Right lobe of liver (tissue), 6 donors: ENCODE data around the gene ZNF521. TPM values are rescaled to one million over a fixed set of nuclear protein-coding genes. Genes with fewer than 3 reads are reported as not detected.
A peak's percentile ranks its signal among the peaks of the same experiment; 100 is the strongest.

Source experiments
- ATAC-seq, 4 donors: fragments of 200-7000 bp; cut with Tn5 transposase; one replicate each; pipeline ENCODE4 v1.9.1; 2020; ENCODE audit warnings: mild to moderate bottlenecking in 4 of 4, moderate library complexity in 4 of 4
- DNase-seq, 3 donors: peaks; one replicate each; pipeline ENCODE4 v3.0.0-alpha.2; 2020
- H3K27ac ChIP-seq, 3 donors: fragments of 200-600 bp; one replicate each; pipeline ENCODE4 v1.8.0; 2022
- H3K27me3 ChIP-seq, 2 donors: fragments of 200-600 bp; one replicate each; pipeline ENCODE4 v1.8.0; 2022
- H3K36me3 ChIP-seq, 4 donors: fragments of 200-600 bp; sonication (generic) in 1 of 4; one replicate each; pipeline versions ENCODE4 v1.5.1 to v1.8.0; 2017 to 2022; ENCODE audit warnings: control low read depth in 1 of 4
- H3K4me1 ChIP-seq, 4 donors: fragments of 200-600 bp; sonication (generic) in 1 of 4; one replicate each; pipeline versions ENCODE4 v1.5.1 to v1.8.0; 2017 to 2022; ENCODE audit warnings: control low read depth in 1 of 4
- H3K4me3 ChIP-seq, 3 donors: fragments of 200-600 bp; one replicate each; pipeline ENCODE4 v1.8.0; 2022
- H3K9me3 ChIP-seq, 4 donors: fragments of 200-600 bp; sonication (generic) in 1 of 4; one replicate each; pipeline versions ENCODE4 v1.5.1 to v1.8.0; 2017 to 2022; ENCODE audit warnings: control low read depth in 1 of 4
- CTCF ChIP-seq, 4 donors: fragments of 200-600 bp in 3 of 4; fragments of 450-650 bp in 1 of 4; IDR thresholded peaks; one replicate each; pipeline versions ENCODE4 v1.5.1 to v1.8.0; 2016 to 2022; ENCODE audit warnings: antibody characterized with exemption in 4 of 4, mild to moderate bottlenecking in 2 of 4
- POLR2A ChIP-seq: fragments of 450-650 bp; IDR thresholded peaks from one replicate; pipeline ENCODE4 v1.6.1; 2017; ENCODE audit warnings: antibody characterized with exemption, mild to moderate bottlenecking
- WGBS: methylation state at CpG from one replicate; pipeline ENCODE4 v1.1.6; 2018; ENCODE audit warnings: low coverage, low lambda C conversion rate; ENCODE audit not compliant: insufficient coverage; ENCODE audit errors: missing lambda C conversion rate; 5-methylcytosine and 5-hydroxymethylcytosine counted together
- intact Hi-C, 2 donors: fragments of 100-400 bp; cut with DNase I; formaldehyde crosslinking; loops; one replicate each; pipeline versions ENCODE4 v1.11.2 to v1.14.1; 2022
- total RNA-seq, 6 experiments: library from RNA; depleted of rRNA in 2 of 6; stranded (reverse); fragments of >200 nt in 2 of 6; fragmentation: NEBNext Ultra II Directional in 3 of 6; extraction: Animal tissue kit (Norgen Biotek cat#: 25700) in 3 of 6; gene quantifications; one replicate each; pipeline versions ENCODE4 v1.1.0 to v1.2.4, GENCODE V29; 2016 to 2023
- donor health status: DM: no; HTN: yes; CAD: no.
- donor health status: DM: no; HTN: no; CAD: no.
- donor health status: DM: no; HTN: no; CAD: no.
- donor health status: DM: no; HTN: yes; CAD: no.
- donor health status: DM: no; HTN: yes; CAD: no.

Gene ZNF521
- total RNA-seq, 6 experiments from 2014 or later, result 0.31 to 2.9 (median 1.3) TPM

- Histone ChIP-seq H3K4me1 (no peaks in the 10 kb centered on the region), H3K4me3 (no peak overlapping the region), H3K36me3 (no peaks in the 10 kb centered on the region), H3K27me3 (peaks cover 0 to 8% of the 10 kb centered on the region in 2 donors), H3K27ac (no peak overlapping the region), H3K9me3 (peaks cover 0 to 3% (median 0%) of the 10 kb centered on the region in 4 donors)
- TF ChIP-seq POLR2A (no peak), CTCF (IDR thresholded peaks at IDR 0.05) (peak in 2 of 4 donors; percentile 4 to 8)
- no peak for ATAC-seq
- intact Hi-C loops, result no loop called here
- no peak for DNase-seq
Measured at GRCh38 chr18:25310045-25310444, 41.9 kb downstream of the ZNF521 start.

GRCh38 chr18:25308381-25308780 lies 43.6 kb downstream of the ZNF521 start:
- WGBS, result 50% methylated on average over 3 of the region's 3 CpGs
- TF ChIP-seq CTCF (IDR thresholded peaks at IDR 0.05) (no peak), POLR2A (no peak)
- intact Hi-C loops, result no loop called here
- ATAC-seq (no peak), DNase-seq (no peak)
- Histone ChIP-seq H3K27ac (no peak overlapping the region), H3K36me3 (no peaks in the 10 kb centered on the region), H3K4me3 (no peak overlapping the region), H3K4me1 (no peaks in the 10 kb centered on the region), H3K27me3 (no peaks in the 10 kb centered on the region), H3K9me3 (peaks cover 0 to 3% (median 0%) of the 10 kb centered on the region in 4 donors)

GRCh38 chr18:25307192-25307591 lies 44.8 kb downstream of the ZNF521 start:
- H3K36me3 ChIP-seq, result no peaks in the 10 kb centered on the region
- 67% methylated on average over 1 of the region's 1 CpG for WGBS
- H3K27ac ChIP-seq, result no peak overlapping the region
- H3K9me3 ChIP-seq, result peaks cover 0 to 3% (median 0%) of the 10 kb centered on the region in 4 donors
- intact Hi-C loops, result no loop called here
- ATAC-seq, result no peak
- DNase-seq, result no peak
- H3K4me1 ChIP-seq, result no peaks in the 10 kb centered on the region
- H3K4me3 ChIP-seq, result no peak overlapping the region
- TF ChIP-seq CTCF (IDR thresholded peaks at IDR 0.05), result no peak
- no peak for TF ChIP-seq POLR2A
- H3K27me3 ChIP-seq, result no peaks in the 10 kb centered on the region

- Histone ChIP-seq H3K4me1 (no peaks in the 10 kb centered on the region), H3K4me3 (no peak overlapping the region), H3K27ac (no peak overlapping the region), H3K36me3 (no peaks in the 10 kb centered on the region), H3K9me3 (peaks cover 0 to 3% (median 0%) of the 10 kb centered on the region in 4 donors), H3K27me3 (no peaks in the 10 kb centered on the region)
- TF ChIP-seq CTCF (IDR thresholded peaks at IDR 0.05), result no peak
- no peak for TF ChIP-seq POLR2A
- 100% methylated on average over 1 of the region's 1 CpG for WGBS
- ATAC-seq (no peak), DNase-seq (no peak)
- intact Hi-C loops, result no loop called here
Measured at GRCh38 chr18:25306671-25307070, 45.3 kb downstream of the ZNF521 start.

GRCh38 chr18:25305584-25305983 lies 46.4 kb downstream of the ZNF521 start:
- DNase-seq (no peak), ATAC-seq (no peak)
- no peak overlapping the region for H3K27ac ChIP-seq
- H3K9me3 ChIP-seq, result peaks cover 0 to 3% (median 0%) of the 10 kb centered on the region in 4 donors
- H3K4me1 ChIP-seq, result no peaks in the 10 kb centered on the region
- no peak overlapping the region for H3K4me3 ChIP-seq
- no peaks in the 10 kb centered on the region for H3K27me3 ChIP-seq
- intact Hi-C loops, result no loop called here
- TF ChIP-seq POLR2A, result no peak
- TF ChIP-seq CTCF (IDR thresholded peaks at IDR 0.05), result no peak
- H3K36me3 ChIP-seq, result no peaks in the 10 kb centered on the region
